T-cell (primary cell): ENCODE data around the gene MLX. TPM values are rescaled to one million over a fixed set of nuclear protein-coding genes. Genes with fewer than 3 reads are reported as not detected.
"Not testable (repeated sequence)": the region's sequence is repeated elsewhere in the genome, so short reads cannot be mapped to it uniquely, and the experiment has no call there.

Source experiments
- ATAC-seq, 4 experiments: fragments of 200-7000 bp in 3 of 4; fragments of 150-1000 bp in 1 of 4; cut with Tn5 transposase; replicated peaks in 1 of 4; 1 replicate in 3 of 4; 2 replicates in 1 of 4; pipeline ENCODE4 v1.10.0; 2021; ENCODE audit warnings: moderate library complexity in 3 of 4, mild to moderate bottlenecking in 2 of 4, moderate number of reproducible peaks in 1 of 4
- CTCF ChIA-PET, 2 donors: fragments of 300-600 bp; sonication (Branson Sonifier 250); formaldehyde crosslinking; loops; one replicate each; lab custom pipeline; 2022; ENCODE audit warnings: antibody characterized with exemption in 2 of 2; lab: Charles Lee
- POLR2A ChIA-PET, 2 donors: fragments of 300-600 bp; sonication (Branson Sonifier 250); formaldehyde crosslinking; loops; one replicate each; lab custom pipeline; 2022; ENCODE audit warnings: antibody characterized with exemption in 2 of 2; lab: Charles Lee
- DNase-seq, 35 experiments: peaks; one replicate each; pipeline versions ENCODE4 v3.0.0 to v3.0.0-alpha.2; 2013 to 2023
- H3K27ac ChIP-seq: one replicate; pipeline ENCODE4 v1.5.1; 2013; ENCODE audit warnings: low read length
- H3K27me3 ChIP-seq, 2 experiments: replicated peaks in 1 of 2; 1 replicate in 1 of 2; 2 replicates in 1 of 2; pipeline versions ENCODE4 v1.6.1 to v1.7.0; 2013; ENCODE audit warnings: low read length in 1 of 2, mixed read lengths in 1 of 2; ENCODE audit not compliant: control insufficient read depth in 2 of 2, insufficient read depth in 2 of 2; ENCODE audit errors: extremely low read depth in 1 of 2
- H3K36me3 ChIP-seq, 2 donors: 1 replicate in 1 of 2; 2 replicates in 1 of 2; pipeline versions ENCODE4 v1.6.1 to v1.7.0; 2013; ENCODE audit warnings: low read length in 1 of 2; ENCODE audit not compliant: control insufficient read depth in 2 of 2, insufficient read depth in 1 of 2; ENCODE audit errors: extremely low read depth in 1 of 2
- H3K4me1 ChIP-seq, 2 experiments: 1 replicate in 1 of 2; 2 replicates in 1 of 2; pipeline versions ENCODE4 v1.6.1 to v1.7.0; 2013; ENCODE audit warnings: low read length in 2 of 2, mixed read lengths in 1 of 2; ENCODE audit not compliant: insufficient read depth in 2 of 2, control insufficient read depth in 1 of 2; ENCODE audit errors: extremely low read depth in 1 of 2
- H3K4me3 ChIP-seq, 2 donors: 1 replicate in 1 of 2; 2 replicates in 1 of 2; pipeline versions ENCODE4 v1.5.1 to v1.7.0; 2013; ENCODE audit warnings: mild to moderate bottlenecking in 2 of 2, low read length in 1 of 2, moderate library complexity in 1 of 2; ENCODE audit not compliant: control insufficient read depth in 1 of 2; ENCODE audit errors: extremely low read depth in 1 of 2
- H3K9me3 ChIP-seq: 2 replicates; pipeline ENCODE4 v1.7.0; 2013
- H3K27ac Mint-ChIP-seq, 2 donors: one replicate each; pipeline ENCODE4 v1.8.0; 2020 to 2021; ENCODE audit warnings: mild to moderate bottlenecking in 2 of 2, mixed read lengths in 2 of 2
- H3K27me3 Mint-ChIP-seq, 2 donors: one replicate each; pipeline ENCODE4 v1.8.0; 2021 to 2022; ENCODE audit warnings: mixed read lengths in 2 of 2
- H3K36me3 Mint-ChIP-seq: one replicate; pipeline ENCODE4 v1.8.0; 2021; ENCODE audit warnings: mixed read lengths
- H3K4me1 Mint-ChIP-seq, 3 donors: one replicate each; pipeline ENCODE4 v1.8.0; 2020 to 2022; ENCODE audit warnings: mixed read lengths in 3 of 3, mild to moderate bottlenecking in 1 of 3
- H3K4me3 Mint-ChIP-seq, 3 donors: one replicate each; pipeline ENCODE4 v1.8.0; 2020 to 2022; ENCODE audit warnings: mild to moderate bottlenecking in 3 of 3, mixed read lengths in 3 of 3, moderate library complexity in 3 of 3
- H3K9me3 Mint-ChIP-seq, 3 donors: one replicate each; pipeline ENCODE4 v1.8.0; 2020 to 2022; ENCODE audit warnings: mixed read lengths in 3 of 3
- WGBS: methylation state at CpG from one replicate; pipeline ENCODE4 v1.1.5; 2013; ENCODE audit warnings: missing lambda C conversion rate; ENCODE audit not compliant: insufficient coverage; 5-methylcytosine and 5-hydroxymethylcytosine counted together
- total RNA-seq, 35 experiments: library from RNA in 6 of 35; stranded (reverse) in 6 of 35; fragments of 120-200 nt in 1 of 35; gene quantifications; one replicate each; pipeline versions ENCODE4 v1.2.1 to v1.2.4 and lab custom pipeline; 2013 to 2026

Gene MLX
- total RNA-seq, 5 donors from 2014 or later (not counting 1 experiment from before 2014, with no cell fraction given) = 31.4 to 68.9 (median 61.2) TPM

DNA sequence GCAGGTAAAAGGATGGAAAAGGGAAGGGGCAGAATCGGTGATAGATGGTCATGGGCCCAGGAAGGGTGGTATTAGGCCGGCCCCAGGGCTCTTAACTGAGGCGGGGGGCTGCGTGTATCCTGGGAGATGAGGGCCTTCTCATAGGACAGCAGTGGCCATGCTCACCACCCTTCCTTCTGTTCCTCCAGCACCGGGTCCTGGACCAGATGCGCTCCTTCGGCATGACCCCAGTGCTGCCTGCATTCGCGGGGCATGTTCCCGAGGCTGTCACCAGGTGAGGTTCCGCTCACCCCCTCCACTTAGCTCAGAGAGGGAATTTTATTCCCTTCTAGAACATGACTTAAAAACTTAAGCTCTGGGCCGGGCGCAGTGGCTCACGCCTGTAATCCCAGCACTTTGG, 28.4 kb upstream of the MLX start:
- H3K27me3 ChIP-seq = no peaks in the 10 kb centered on the region
- Mint-ChIP-seq H3K4me1 (peaks cover 35 to 43% (median 42%) of the 10 kb centered on the region in 3 donors), H3K36me3 (peaks cover 6% of the 10 kb centered on the region), H3K27me3 (no peaks in the 10 kb centered on the region), H3K9me3 (no peaks in the 10 kb centered on the region), H3K27ac (no peak overlapping the region), H3K4me3 (peak overlapping the region in 2 of 3 donors; percentile 59 to 79)
- DNase-seq (no peak), ATAC-seq (no peak)
- peaks cover 10 to 42% of the 10 kb centered on the region in 2 experiments for H3K4me1 ChIP-seq
- peaks cover 0 to 4% of the 10 kb centered on the region in 2 donors for H3K36me3 ChIP-seq
- ChIA-PET POLR2A (no interaction called here), CTCF (interaction anchor here in 1 of 2 donors (1.1 kb wide), 1 partner anchor 16 kb away, joined by 3 read pairs; no protein-coding TSS in a partner anchor)
- H3K4me3 ChIP-seq = no peak overlapping the region
- WGBS = 93% methylated on average over 7 of the region's 14 CpGs
- H3K9me3 ChIP-seq = no peaks in the 10 kb centered on the region
- H3K27ac ChIP-seq = no peak overlapping the region

DNA sequence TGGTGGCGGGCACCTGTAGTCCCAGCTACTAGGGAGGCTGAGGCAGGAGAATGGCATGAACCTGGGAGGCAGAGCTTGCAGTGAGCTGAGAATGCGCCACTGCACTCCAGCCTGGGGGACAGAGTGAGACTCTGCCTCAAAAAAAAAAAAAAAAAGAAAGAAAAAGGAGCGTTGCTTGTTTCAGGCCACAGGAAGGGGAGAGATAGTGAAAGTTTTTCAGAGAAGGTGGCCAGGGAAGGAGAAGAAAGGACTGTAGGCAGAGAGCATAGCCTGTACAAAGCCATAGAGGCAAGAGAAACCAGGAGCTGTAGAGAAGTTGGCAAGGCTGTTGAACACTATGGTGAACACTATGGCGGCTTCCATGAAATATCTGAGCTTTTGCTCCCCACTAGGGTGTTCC, 26.3 kb upstream of the MLX start:
- H3K36me3 Mint-ChIP-seq, H3K27me3 ChIP-seq, H3K27me3 Mint-ChIP-seq, H3K9me3 Mint-ChIP-seq, H3K9me3 ChIP-seq, DNase-seq, H3K4me3 ChIP-seq: not testable (repeated sequence)
- Mint-ChIP-seq H3K4me3 (peak overlapping the region in 1 of 3 donors; percentile 53), H3K4me1 (peaks cover 32 to 38% (median 37%) of the 10 kb centered on the region in 3 donors), H3K27ac (peak overlapping the region; percentile 58 to 83)
- Histone ChIP-seq H3K4me1 (peaks cover 10 to 39% of the 10 kb centered on the region in 2 experiments), H3K36me3 (peaks cover 0 to 13% of the 10 kb centered on the region in 2 donors), H3K27ac (peak overlapping the region; percentile 19)
- POLR2A ChIA-PET = interaction anchor here (0.5 to 0.8 kb wide), 4 partner anchors 12 to 251 kb away, joined by 3 to 14 read pairs (median 6); partner anchors contain the start of genes HSD17B1 (in 1 of the 2) and TUBG1 (in 1 of the 2)
- ATAC-seq = peak in 1 of 4 experiments; percentile 7
- 65% methylated on average over 4 of the region's 4 CpGs for WGBS
- CTCF ChIA-PET = interaction anchor here (0.8 to 1.3 kb wide), 3 partner anchors 10 to 13 kb away, joined by 3 to 5 read pairs (median 4); no protein-coding TSS in a partner anchor

DNA sequence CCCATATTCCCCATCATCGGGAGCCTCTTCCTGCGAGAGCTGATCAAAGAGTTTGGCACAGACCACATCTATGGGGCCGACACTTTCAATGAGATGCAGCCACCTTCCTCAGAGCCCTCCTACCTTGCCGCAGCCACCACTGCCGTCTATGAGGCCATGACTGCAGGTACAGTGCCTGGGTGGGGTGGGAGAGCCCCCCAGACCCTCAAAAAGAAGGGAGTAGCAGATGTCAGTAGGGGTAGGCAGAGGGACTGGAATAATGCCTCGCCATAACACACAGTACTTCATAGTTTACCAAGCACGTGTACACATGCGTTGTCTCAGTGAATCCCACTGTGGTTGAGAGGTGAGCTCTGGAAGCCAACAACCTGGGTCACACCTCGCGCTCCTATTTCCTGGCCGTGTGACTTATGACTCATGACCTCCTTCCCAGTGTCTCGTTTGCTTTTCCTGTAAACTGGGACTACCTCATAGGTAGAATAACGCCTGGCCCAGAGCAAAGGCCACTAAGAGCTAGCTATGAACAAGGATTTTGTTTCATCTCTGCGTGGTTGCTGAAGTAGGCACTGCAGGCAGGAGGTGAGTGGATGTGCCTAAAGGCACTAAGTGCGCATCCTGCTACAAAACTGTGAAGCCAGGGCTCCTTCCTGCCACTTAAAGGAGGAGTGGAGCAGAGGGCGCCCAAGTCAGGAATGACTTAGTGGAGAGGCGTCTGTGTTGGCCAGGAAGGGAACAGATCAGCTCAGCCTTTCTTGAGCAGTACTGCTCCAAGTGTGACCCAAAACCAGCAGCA, 25.7 kb upstream of the MLX start:
- POLR2A ChIA-PET = interaction anchor here (0.8 kb wide), 2 partner anchors 11 to 68 kb away, joined by 5 to 14 read pairs; partner anchors contain the start of genes HSD17B1 (in 1 of the 2) and TUBG1 (in 1 of the 2)
- peaks cover 6% of the 10 kb centered on the region for H3K36me3 Mint-ChIP-seq
- H3K9me3 Mint-ChIP-seq = no peaks in the 10 kb centered on the region
- peak overlapping the region; percentile 58 to 83 for H3K27ac Mint-ChIP-seq
- peaks cover 0 to 13% of the 10 kb centered on the region in 2 donors for H3K36me3 ChIP-seq
- WGBS = 43% methylated on average over 10 of the region's 17 CpGs
- peak overlapping the region in 1 of 3 donors; percentile 53 for H3K4me3 Mint-ChIP-seq
- DNase-seq = peak in 4 of 35 experiments; percentile 27 to 44 (median 27)
- H3K4me1 Mint-ChIP-seq = peaks cover 28 to 35% (median 33%) of the 10 kb centered on the region in 3 donors
- no peaks in the 10 kb centered on the region for H3K27me3 ChIP-seq
- peak in 3 of 4 experiments; percentile 18 to 49 (median 38) for ATAC-seq
- H3K27me3 Mint-ChIP-seq = no peaks in the 10 kb centered on the region
- H3K27ac ChIP-seq = peak overlapping the region; percentile 19
- no peak overlapping the region for H3K4me3 ChIP-seq
- no peaks in the 10 kb centered on the region for H3K9me3 ChIP-seq
- CTCF ChIA-PET = interaction anchor here (0.5 to 1.3 kb wide), 4 partner anchors 10 to 36 kb away, joined by 3 to 5 read pairs (median 4); no protein-coding TSS in a partner anchor
- peaks cover 10 to 34% of the 10 kb centered on the region in 2 experiments for H3K4me1 ChIP-seq

DNA sequence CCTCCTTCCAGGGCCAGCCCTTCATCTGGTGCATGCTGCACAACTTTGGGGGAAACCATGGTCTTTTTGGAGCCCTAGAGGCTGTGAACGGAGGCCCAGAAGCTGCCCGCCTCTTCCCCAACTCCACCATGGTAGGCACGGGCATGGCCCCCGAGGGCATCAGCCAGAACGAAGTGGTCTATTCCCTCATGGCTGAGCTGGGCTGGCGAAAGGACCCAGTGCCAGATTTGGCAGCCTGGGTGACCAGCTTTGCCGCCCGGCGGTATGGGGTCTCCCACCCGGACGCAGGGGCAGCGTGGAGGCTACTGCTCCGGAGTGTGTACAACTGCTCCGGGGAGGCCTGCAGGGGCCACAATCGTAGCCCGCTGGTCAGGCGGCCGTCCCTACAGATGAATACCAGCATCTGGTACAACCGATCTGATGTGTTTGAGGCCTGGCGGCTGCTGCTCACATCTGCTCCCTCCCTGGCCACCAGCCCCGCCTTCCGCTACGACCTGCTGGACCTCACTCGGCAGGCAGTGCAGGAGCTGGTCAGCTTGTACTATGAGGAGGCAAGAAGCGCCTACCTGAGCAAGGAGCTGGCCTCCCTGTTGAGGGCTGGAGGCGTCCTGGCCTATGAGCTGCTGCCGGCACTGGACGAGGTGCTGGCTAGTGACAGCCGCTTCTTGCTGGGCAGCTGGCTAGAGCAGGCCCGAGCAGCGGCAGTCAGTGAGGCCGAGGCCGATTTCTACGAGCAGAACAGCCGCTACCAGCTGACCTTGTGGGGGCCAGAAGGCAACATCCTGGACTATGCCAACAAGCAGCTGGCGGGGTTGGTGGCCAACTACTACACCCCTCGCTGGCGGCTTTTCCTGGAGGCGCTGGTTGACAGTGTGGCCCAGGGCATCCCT, 23.5 kb upstream of the MLX start:
- no peaks in the 10 kb centered on the region for H3K9me3 ChIP-seq
- Mint-ChIP-seq H3K27ac (peak overlapping the region in 1 of 2 donors; percentile 70), H3K27me3 (no peaks in the 10 kb centered on the region), H3K4me3 (no peak overlapping the region), H3K9me3 (no peaks in the 10 kb centered on the region), H3K4me1 (peaks cover 16 to 23% (median 21%) of the 10 kb centered on the region in 3 donors), H3K36me3 (peaks cover 6% of the 10 kb centered on the region)
- DNase-seq = no peak
- H3K4me1 ChIP-seq = peaks cover 5 to 30% of the 10 kb centered on the region in 2 experiments
- H3K27me3 ChIP-seq = no peaks in the 10 kb centered on the region
- CTCF ChIA-PET = interaction anchor here in 1 of 2 donors (0.6 kb wide), 1 partner anchor 28 kb away, joined by 5 read pairs; no protein-coding TSS in a partner anchor
- no peak overlapping the region for H3K4me3 ChIP-seq
- H3K36me3 ChIP-seq = peaks cover 0 to 13% of the 10 kb centered on the region in 2 donors
- no peak for ATAC-seq
- H3K27ac ChIP-seq = no peak overlapping the region
- 98% methylated on average over 39 of the region's 39 CpGs for WGBS
- POLR2A ChIA-PET = interaction anchor here in 1 of 2 donors (0.5 kb wide), 1 partner anchor 119 kb away, joined by 4 read pairs; no protein-coding TSS in a partner anchor

DNA sequence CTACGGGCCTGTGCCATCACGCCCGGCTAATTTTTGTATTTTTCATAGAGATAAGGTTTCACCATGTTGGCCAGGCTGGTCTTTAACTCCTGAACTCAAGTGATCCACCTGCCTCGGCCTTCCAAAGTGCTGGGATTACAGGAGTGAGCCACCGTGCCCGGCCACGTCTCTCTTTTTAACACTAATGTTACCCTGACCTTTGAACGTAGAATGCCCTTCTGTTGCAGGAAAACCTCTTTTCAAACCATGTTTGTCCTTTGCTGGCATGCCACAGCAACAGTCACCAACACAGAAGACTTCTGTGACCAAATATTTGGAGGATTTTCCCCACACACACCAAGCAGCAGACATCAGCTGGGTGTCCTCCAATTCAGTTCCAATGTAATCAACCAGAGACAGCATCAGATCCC, 22.0 kb upstream of the MLX start:
- no peak overlapping the region for H3K4me3 ChIP-seq
- no peaks in the 10 kb centered on the region for H3K27me3 Mint-ChIP-seq
- no peaks in the 10 kb centered on the region for H3K27me3 ChIP-seq
- peaks cover 25 to 28% (median 26%) of the 10 kb centered on the region in 3 donors for H3K4me1 Mint-ChIP-seq
- peaks cover 5 to 30% of the 10 kb centered on the region in 2 experiments for H3K4me1 ChIP-seq
- H3K4me3 Mint-ChIP-seq = no peak overlapping the region
- no peak for ATAC-seq
- 86% methylated on average over 8 of the region's 8 CpGs for WGBS
- no peak overlapping the region for H3K27ac Mint-ChIP-seq
- no peaks in the 10 kb centered on the region for H3K9me3 Mint-ChIP-seq
- no peak overlapping the region for H3K27ac ChIP-seq
- H3K9me3 ChIP-seq = no peaks in the 10 kb centered on the region
- no peaks in the 10 kb centered on the region for H3K36me3 Mint-ChIP-seq
- peaks cover 0 to 9% of the 10 kb centered on the region in 2 donors for H3K36me3 ChIP-seq
- POLR2A ChIA-PET = no interaction called here
- no peak for DNase-seq
- CTCF ChIA-PET = no interaction called here
